DOHH2 (cell line): Measurements from ENCODE around the gene RGS7.

Experiments used
- CTCF ChIP-seq: fragments of 200-600 bp; sonication (generic); IDR thresholded peaks from one replicate; pipeline ENCODE4 v1.5.1; 2014; ENCODE audit warnings: antibody characterized with exemption, mild to moderate bottlenecking, low read depth, low read length; ENCODE audit not compliant: poor library complexity, severe bottlenecking
- EZH2phosphoT487 ChIP-seq: fragments of 200-600 bp; sonication (generic); IDR thresholded peaks from 2 replicates; pipeline ENCODE4 v1.6.1; 2017; ENCODE audit warnings: borderline replicate concordance, mild to moderate bottlenecking, antibody characterized with exemption, low read length, moderate library complexity, mixed read lengths

GRCh38 chr1:240973875-240974274 lies 383.1 kb downstream of the RGS7 start:
- TF ChIP-seq EZH2phosphoT487 (no peak), CTCF (no peak)
